NCI-H345 treated with DMSO at 0.1 percent for 48 hours (cell line): Measurements from ENCODE around the gene SLC16A7.
"Not testable (repeated sequence)": the region's sequence is repeated elsewhere in the genome, so short reads cannot be mapped to it uniquely, and the experiment has no call there.

Source experiments
- DNase-seq: peaks from one replicate; lab custom pipeline; 2025; ENCODE audit not compliant: unreplicated experiment; lab: John Stamatoyannopoulos, UW

Gene SLC16A7, protein sequence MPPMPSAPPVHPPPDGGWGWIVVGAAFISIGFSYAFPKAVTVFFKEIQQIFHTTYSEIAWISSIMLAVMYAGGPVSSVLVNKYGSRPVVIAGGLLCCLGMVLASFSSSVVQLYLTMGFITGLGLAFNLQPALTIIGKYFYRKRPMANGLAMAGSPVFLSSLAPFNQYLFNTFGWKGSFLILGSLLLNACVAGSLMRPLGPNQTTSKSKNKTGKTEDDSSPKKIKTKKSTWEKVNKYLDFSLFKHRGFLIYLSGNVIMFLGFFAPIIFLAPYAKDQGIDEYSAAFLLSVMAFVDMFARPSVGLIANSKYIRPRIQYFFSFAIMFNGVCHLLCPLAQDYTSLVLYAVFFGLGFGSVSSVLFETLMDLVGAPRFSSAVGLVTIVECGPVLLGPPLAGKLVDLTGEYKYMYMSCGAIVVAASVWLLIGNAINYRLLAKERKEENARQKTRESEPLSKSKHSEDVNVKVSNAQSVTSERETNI

DNA sequence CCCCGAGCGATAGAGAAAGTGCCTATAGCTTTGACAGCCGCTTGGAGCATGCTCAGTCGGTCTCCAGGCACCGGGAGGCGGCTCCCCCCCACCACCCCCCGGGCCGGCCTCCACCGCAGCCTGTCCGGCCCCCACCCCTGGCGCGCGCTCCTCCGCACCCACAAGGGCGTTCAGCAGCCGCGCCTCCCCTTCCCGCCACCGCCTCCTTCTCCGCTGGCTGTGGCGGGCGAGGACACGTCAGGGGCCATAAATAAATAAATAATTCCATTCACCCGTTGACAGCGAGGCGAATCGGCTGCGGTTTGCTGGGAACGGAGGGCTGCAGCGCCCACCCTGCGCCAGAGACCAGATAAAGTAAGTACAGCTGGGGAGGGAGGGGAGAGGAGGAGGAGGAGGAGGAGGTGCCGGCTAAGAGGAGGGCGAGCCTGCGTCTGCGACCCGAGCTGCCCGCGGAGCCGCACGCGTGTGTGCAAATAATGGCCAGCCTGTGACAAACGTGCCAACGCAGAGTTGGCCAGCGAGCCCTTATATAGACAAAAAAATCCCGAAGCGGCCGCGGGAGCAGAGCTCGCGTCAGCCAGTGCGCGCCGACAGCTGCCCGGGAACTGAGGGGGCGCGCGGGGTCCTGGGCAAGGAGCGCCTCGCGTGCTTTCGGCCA, at the start of gene SLC16A7:
Gene SLC16A7 (plus strand): TSS at position 147 of the 658 bp plus-strand sequence. CDS start 108,773 bp downstream, outside the sequence.
- DNase-seq, result peak; percentile 91

GRCh38 chr12:59548930-59549329, 46.9 kb upstream of the SLC16A7 start:
- DNase-seq, result no peak

DNA sequence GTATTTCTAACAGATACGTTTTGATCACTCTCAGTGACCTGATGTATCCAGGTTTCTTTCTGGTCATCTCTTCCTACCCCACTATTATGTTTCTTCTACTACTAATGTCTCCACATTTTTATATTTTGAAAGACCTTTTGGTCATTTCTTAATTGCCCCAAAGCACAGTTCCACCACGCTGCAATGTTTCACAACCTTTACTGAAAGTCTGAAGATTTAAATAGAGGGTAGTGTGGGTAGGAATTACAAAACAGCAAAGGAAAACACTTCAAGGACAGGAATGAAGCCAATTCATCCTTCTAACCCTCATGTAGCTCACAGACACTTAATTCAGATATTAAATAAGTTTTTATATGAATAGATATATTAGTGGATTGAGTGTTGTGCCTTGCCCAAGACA, 36.1 kb upstream of the SLC16A7 start:
- DNase-seq, result no peak

- DNase-seq, result no peak
Observed at GRCh38 chr12:59570145-59570544, 25.7 kb upstream of the SLC16A7 start.

DNA sequence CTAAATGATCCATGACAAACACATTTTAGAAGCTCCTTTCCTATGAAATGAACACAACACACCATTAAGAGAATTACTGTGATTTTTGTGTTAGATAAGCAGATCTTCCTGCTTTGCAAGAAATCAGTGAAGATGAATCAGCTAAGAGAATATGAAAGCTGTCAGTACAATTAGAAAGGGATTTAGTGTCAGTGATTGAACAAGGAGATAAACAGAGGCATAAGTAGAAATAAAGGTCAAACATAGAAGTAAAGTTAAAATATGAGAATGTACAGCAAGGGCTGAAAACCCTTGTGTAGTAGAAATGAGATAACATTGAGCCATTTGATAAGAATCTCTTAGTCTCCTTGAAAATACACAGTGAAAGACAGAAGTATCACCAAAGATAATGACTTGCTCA, 21.4 kb upstream of the SLC16A7 start:
- DNase-seq, result no peak

DNA sequence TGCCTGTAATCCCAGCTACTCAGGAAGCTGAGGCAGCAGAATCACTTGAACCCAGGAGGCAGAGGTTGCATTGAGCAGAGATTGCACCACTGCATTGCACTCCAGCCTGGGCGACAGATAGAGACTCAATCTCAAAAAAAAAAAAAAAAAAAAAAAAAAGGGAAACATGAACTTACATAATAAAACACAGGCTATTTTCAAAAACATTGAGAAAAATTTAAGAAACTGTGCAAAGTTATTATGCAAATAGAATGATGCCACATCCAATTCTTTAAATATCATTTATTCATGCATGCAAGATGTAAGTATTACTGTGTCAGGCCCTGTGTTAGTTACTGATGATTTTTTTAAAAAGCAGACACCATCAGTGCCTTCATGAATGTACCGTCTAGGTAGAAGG, 20.0 kb upstream of the SLC16A7 start:
- no peak for DNase-seq

DNA sequence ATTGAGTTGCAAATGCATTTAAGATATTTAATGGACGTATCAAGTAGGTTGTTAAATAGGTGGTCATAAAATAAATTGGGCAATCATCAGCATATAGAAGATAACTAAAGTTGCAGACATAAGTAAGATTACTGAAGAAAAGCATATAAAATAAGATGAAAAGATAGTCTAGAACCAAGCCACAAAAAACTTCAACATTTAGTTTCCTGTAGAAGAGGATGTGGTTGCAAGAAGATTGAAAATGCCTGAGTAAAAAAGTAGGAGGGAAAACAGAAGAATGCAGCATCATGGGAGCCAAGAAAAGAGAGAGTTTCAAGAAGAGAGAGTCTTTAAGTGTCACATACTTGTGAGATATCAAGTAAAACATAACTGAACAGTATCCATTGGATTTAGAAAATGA, 17.6 kb upstream of the SLC16A7 start:
- DNase-seq, result no peak

DNA sequence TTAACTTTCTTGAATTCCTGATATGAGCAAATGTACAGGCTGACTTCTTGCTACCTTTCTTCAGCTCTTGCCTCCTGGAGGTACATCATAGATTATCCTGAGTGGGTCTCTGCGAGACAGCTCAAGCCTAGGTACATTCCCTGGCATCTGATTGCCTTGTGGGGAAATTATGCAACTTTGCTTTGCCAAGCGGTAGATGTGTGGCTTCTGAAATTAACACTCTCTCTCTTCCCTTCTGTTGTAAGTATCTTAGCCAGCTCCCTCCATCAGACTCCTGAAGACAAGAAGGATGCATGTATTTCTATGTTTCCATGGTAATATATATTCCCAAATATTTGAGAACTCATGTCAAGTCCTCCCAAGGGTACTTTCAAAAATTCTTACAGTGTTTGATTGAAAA, 16.2 kb upstream of the SLC16A7 start:
- no peak for DNase-seq

GRCh38 chr12:59580050-59580449, 15.8 kb upstream of the SLC16A7 start:
- no peak for DNase-seq

DNA sequence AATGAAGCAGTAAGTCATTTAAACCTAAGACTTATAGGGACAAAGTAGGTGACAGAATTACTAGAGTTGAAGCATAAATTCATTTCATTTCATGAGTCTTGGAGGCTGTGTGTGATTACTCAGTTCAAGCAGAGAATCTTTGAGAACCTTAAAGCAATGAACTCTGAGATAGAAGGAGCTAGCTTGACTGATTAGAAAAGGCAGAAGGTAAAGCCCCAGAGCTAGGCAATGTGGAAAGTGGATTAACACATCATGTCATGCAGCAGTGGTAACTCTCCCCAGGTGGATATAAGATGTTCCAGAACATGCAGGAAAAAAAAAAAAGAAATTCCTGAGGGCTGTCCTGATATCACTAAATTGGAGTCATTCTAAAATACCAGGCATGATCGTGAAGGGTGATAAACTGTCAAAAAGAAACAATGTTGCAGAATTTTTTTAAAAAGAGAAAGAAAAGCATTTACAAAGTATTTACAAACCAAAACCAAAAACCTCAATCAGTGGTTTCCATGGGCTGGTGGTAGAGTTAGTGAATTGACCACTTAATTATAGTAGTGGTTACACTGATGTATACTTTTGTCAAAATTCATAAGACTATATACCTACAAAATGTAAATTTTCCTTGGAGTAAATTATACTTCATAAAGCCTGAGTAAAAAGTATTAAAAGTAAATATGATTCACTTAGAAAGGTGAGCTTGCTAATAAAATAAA, 12.7 kb upstream of the SLC16A7 start:
- DNase-seq, result no peak

DNA sequence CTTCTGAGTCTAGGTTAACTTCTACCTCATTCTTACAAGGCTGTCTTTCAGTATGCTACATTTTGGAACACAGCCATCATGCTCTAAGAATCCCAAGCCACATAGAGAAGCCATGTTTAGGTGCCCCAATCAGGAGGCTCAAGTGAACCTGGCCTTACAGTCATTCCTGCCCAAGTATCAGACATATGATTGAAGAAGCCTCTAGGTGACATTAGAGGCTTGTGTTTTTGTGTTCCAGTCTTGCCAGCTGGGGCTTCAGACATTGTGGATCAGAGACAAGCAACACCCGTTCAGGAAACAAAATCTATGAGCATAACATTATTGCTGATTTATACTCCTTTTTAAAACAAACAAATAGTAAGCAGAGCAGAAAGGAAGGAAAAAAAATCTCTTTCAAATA, 8.1 kb upstream of the SLC16A7 start:
- no peak for DNase-seq

- DNase-seq, result no peak
Observed at GRCh38 chr12:59593761-59594160, 2.1 kb upstream of the SLC16A7 start.

DNA sequence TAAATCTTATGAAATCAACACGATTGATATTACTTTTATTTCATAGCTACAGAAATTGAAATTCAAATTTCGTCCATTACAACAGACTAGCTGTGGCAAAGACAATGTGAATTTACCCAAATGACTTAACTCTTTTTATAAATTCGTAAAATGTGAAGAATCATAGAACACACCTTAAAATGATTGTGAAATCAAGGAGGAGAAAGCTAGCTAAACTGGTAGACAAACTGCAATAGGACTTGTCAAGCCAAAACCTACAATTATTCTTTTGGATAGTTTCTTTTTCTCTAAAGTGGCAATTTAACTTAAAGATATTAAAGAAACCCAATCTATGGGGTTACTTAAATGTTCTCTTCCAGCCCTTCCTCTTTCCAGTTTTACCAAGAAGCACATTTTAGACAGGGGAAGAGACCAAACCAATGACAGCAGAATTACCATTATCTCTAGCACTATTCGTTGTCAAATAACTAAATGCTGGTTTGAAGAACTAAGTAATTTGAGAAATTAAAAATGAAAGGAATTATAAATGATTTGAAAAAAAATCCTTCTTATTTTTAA, 807 bp upstream of the SLC16A7 start:
- no peak for DNase-seq

DNA sequence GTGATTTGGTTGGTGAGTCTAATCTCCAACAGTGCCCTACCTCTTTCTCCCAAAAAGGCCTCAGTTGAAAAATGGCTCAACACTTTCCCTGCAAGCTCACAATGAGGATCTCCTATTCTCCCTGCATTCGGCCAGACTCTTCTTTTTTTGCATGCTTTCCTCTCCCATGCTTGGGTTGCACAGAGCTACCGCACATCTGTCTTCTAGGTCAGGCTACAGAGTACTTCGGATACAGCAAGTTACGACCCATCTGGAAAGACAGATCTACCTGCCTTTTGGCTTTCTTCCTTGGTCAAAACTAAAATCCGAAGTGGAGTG, 305 bp upstream of the SLC16A7 start:
- no peak for DNase-seq

- DNase-seq, result no peak
Observed at GRCh38 chr12:59597385-59597781, 1.6 kb downstream of the SLC16A7 start.

DNA sequence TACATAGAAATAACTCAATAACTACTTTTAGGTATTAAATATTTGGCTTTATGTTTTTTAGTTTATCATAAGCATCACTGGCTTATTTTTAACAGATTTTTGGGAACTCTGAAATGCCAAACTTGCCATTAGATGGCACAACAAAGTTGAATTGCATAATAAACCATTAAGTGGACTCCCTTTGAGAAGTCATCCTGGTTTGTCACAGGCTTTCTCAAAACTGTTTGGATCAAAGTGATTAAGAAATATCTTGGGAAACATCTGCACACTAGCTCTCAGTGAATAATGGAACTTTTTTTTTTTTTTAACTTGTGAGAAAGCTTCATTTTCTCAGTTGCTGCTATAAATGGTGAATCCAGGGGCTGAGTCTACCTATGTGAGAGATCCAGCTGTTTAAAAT, 4.3 kb downstream of the SLC16A7 start:
- DNase-seq, result no peak

DNA sequence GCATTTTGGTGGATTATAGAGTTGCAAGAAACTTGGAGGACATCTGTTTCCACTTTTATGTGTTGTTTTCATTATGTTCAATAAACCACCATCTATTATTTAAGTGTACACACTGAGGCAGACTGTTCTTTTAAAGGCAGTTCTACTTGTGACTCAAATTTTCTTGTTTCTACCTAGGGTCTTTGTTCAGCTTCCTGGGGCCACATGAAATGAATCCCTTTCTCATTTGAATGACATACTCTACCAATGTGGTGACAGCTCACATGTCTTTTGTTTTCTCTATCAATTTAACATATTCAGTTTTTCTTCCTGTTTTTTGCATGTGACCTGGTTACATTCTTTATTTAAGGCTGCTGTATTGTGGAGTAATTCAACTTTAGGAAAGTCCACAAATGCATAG, 7.9 kb downstream of the SLC16A7 start:
- no peak for DNase-seq

DNA sequence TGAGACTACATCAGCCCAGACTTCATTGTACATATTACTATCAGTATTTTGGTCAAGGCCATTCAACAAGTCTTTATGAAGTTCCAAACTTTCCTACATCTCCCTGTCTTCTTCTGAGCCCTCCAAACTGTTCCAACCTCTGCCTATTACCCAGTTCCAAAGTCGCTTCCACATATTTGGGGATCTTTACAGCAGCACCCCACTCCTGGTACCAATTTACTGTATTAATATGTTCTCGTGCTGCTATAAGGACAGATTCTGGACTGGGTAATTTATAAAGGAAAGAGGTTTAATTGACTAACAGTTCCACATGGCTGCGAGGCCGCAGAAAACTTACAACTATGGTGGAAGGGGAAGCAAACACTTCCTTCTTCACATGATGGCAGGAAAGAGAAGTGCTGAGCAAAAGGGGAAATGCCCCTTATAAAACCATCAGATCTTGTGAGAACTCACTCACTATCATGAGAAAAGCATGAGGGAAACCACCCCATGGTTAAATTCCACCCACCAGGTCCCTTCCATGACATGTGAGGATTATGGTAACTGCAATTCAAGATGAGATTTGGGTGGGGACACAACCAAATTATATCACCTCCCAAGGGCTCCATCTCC, 17.1 kb downstream of the SLC16A7 start:
- DNase-seq, result not testable (repeated sequence)

GRCh38 chr12:59615392-59616165, 19.8 kb downstream of the SLC16A7 start:
- no peak for DNase-seq

GRCh38 chr12:59619461-59620240, 23.8 kb downstream of the SLC16A7 start:
- no peak for DNase-seq
